ENCODE results near the gene HEXD. TPM values are rescaled to one million over a fixed set of nuclear protein-coding genes. Genes with fewer than 3 reads are reported as not detected.

Gene HEXD

Small RNAs within 50 kb of the gene (small RNA-seq; reads per million reads assigned to genes)
- gene RF00019 (ENCODE audit: insufficient read depth): not detected

Data from mesendoderm (in vitro differentiated cells).